Fibroblast of villous mesenchyme (primary cell): Measurements from ENCODE around the gene RAD51B. TPM values are rescaled to one million over a fixed set of nuclear protein-coding genes. Genes with fewer than 3 reads are reported as not detected.
A peak's percentile ranks its signal among the peaks of the same experiment; 100 is the strongest.

Source experiments
- DNase-seq: peaks from one replicate; pipeline ENCODE4 v3.0.0-alpha.2; 2010; ENCODE audit warnings: low read depth
- H3K4me3 ChIP-seq: 2 replicates; pipeline ENCODE4 v1.5.1; 2011; ENCODE audit warnings: low read depth, mild to moderate bottlenecking, low read length
- CTCF ChIP-seq: IDR thresholded peaks from 2 replicates; pipeline ENCODE4 v1.5.1; 2012; ENCODE audit warnings: low read depth, mild to moderate bottlenecking, low read length; ENCODE audit not compliant: insufficient read depth
- total RNA-seq: library from RNA; depleted of rRNA; stranded (reverse); fragments of >200 nt; gene quantifications from 2 replicates; pipeline ENCODE4 v1.2.3, GENCODE V29; 2012

Gene RAD51B
- total RNA-seq, 1 donor: 22.0 TPM

DNA sequence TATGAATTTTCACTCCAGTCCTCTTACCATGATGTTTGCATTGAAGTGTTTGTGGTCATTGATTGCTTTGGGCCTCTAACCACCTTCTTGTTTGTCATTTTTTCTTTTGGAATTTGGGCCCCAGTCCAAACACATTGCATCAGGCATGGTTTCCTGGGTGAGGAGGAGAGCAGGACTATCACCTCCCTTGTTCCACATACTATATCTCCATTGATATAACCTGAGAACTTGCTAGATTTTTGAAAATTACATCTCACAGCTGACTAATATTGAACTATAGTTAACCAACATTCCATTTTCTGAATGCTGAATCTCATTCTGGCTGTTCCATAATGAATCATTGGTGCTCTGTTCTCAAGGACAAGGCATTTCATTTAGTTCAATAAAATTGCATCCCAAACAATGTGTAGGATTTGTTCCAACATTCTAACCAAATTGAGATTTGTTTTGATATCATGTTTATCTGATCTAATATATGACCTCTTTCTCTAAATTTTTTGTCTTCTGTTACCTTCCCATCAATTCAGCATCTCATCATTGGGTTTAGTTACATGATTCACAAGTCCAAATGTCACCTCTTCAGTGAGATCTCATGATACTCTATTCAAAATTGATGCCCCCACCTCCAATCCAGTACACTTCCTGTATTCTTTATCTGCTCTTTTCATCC is 644.3 kb downstream of the RAD51B start:
- TF ChIP-seq CTCF: no peak
- no peak for DNase-seq
- no peak overlapping the region for H3K4me3 ChIP-seq

- H3K4me3 ChIP-seq: no peak overlapping the region
- TF ChIP-seq CTCF: no peak
These were observed 645.1 kb downstream of the RAD51B start for GRCh38 chr14:68464711-68465110.

GRCh38 chr14:68466491-68466977 is 647.0 kb downstream of the RAD51B start:
- TF ChIP-seq CTCF: no peak
- H3K4me3 ChIP-seq: no peak overlapping the region

More at GRCh38 chr14:68464711-68465110, 645.1 kb downstream of the RAD51B start:
- DNase-seq: no peak

DNA sequence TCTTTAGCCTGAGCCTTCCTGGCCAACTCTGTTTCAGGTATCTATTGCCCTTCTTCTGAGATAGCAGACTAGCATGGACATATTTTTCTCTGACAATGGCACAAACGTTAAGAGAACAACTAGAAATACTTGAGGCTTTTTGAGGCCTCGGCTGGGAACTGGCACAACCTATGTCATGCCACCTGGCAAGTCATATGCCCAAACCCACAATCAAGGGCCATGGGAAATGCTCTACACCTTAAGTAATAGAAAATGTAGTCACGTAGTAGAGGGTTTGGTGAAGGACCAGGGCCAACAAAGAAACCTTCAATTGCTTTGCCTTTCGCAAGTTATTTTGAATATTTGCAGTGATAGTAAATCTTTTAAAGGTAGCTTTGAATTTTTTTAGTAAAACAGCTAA is 647.8 kb downstream of the RAD51B start:
- H3K4me3 ChIP-seq: no peak overlapping the region
- no peak for TF ChIP-seq CTCF
- no peak for DNase-seq

More at GRCh38 chr14:68466491-68466977, 647.0 kb downstream of the RAD51B start:
- peak; percentile 91 for DNase-seq

DNA sequence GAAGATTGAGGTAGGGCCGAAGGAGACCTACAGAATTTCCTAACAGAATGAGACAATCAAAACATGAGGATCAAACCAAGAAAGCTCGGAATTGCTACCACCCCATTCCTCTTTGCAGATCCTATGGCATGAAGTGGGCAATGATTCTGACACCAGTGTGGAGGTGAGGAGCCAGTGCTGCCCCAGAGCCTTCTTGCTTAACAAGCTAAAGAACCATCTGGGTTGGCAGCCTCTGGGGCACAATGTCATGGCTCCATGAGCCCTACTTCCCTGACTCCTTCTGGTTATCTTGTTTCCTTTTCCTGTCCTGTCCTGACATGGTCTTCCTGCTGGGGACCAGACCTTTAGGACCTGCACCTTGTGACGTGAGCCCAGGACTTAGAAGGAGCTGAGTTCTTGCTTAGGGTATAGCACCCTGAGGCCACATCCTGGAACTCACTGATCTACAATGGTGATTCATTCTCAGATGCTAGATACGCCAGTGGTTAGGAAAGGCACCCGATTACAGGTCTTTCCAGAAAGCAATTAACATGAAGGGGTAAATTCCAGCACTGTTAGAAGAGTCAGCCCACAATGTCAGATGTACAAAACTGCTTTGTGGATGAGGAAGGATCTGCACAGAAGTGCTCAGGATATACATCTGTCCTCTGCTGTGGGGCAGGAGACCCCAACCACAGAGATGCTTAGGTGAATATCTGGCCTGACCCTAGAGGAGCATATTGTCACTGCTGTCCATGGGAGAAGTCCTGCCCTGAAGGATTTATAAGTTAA is 649.0 kb downstream of the RAD51B start:
- DNase-seq: peak; percentile 85
- TF ChIP-seq CTCF: no peak
- H3K4me3 ChIP-seq: no peak overlapping the region

GRCh38 chr14:68469208-68469713 is 649.7 kb downstream of the RAD51B start:
- no peak for DNase-seq
- TF ChIP-seq CTCF: no peak
- no peak overlapping the region for H3K4me3 ChIP-seq
